HepG2 (cell line): ENCODE measurements around the gene PCGF3. TPM values are rescaled to one million over a fixed set of nuclear protein-coding genes. Genes with fewer than 3 reads are reported as not detected.
A peak's percentile ranks its signal among the peaks of the same experiment; 100 is the strongest.

Source experiments
- BORCS8-MEF2B ChIP-seq: sonication (generic); formaldehyde crosslinking; IDR thresholded peaks from 2 replicates; pipeline ENCODE4 v1.8.0; 2022; ENCODE audit warnings: mild to moderate bottlenecking, missing genetic modification reagents
- CBFB ChIP-seq: sonication (generic); formaldehyde crosslinking; IDR thresholded peaks from 2 replicates; pipeline ENCODE4 v1.4.0; 2020; ENCODE audit warnings: missing genetic modification reagents
- CCDC6 ChIP-seq: sonication (generic); formaldehyde crosslinking; IDR thresholded peaks from 2 replicates; pipeline ENCODE4 v1.8.1; 2022; ENCODE audit warnings: mild to moderate bottlenecking, missing genetic modification reagents, moderate library complexity
- DZIP1 ChIP-seq: sonication (generic); formaldehyde crosslinking; IDR thresholded peaks from 2 replicates; pipeline ENCODE4 v1.5.0; 2020; ENCODE audit warnings: mild to moderate bottlenecking, missing genetic modification reagents
- HOXA9 ChIP-seq: sonication (generic); formaldehyde crosslinking; IDR thresholded peaks from 2 replicates; pipeline ENCODE4 v1.8.1; 2022; ENCODE audit warnings: missing genetic modification reagents, mild to moderate bottlenecking, moderate library complexity, borderline replicate concordance
- KMT2A ChIP-seq: sonication (generic); formaldehyde crosslinking; IDR thresholded peaks from 2 replicates; pipeline ENCODE4 v1.4.0; 2020; ENCODE audit warnings: missing genetic modification reagents
- MAF1 ChIP-seq: sonication (generic); formaldehyde crosslinking; IDR thresholded peaks from 2 replicates; pipeline ENCODE4 v1.5.0; 2020; ENCODE audit warnings: missing genetic modification reagents, borderline replicate concordance
- NPAS2 ChIP-seq: sonication (generic); formaldehyde crosslinking; IDR thresholded peaks from 2 replicates; pipeline ENCODE4 v1.8.0; 2022; ENCODE audit warnings: mild to moderate bottlenecking, missing genetic modification reagents, borderline replicate concordance
- NR1H2 ChIP-seq: sonication (generic); formaldehyde crosslinking; IDR thresholded peaks from 2 replicates; pipeline ENCODE4 v1.8.1; 2022; ENCODE audit warnings: low read depth, missing genetic modification reagents, borderline replicate concordance
- RBM39 ChIP-seq: fragments of 200-400 bp; formaldehyde crosslinking; IDR thresholded peaks from one replicate; pipeline ENCODE4 v1.6.1; 2018; ENCODE audit warnings: antibody characterized with exemption, mild to moderate bottlenecking, low read depth, low read length; ENCODE audit not compliant: poor library complexity, severe bottlenecking
- RFXANK ChIP-seq: IDR thresholded peaks from 2 replicates; pipeline ENCODE4 v1.6.1; 2016
- SMAD9 ChIP-seq: sonication (generic); formaldehyde crosslinking; IDR thresholded peaks from 2 replicates; pipeline ENCODE4 v1.5.1; 2020; ENCODE audit warnings: mild to moderate bottlenecking, missing genetic modification reagents
- SP2 ChIP-seq: sonication (generic); formaldehyde crosslinking; IDR thresholded peaks from 2 replicates; pipeline ENCODE4 v1.5.1; 2020; ENCODE audit warnings: mild to moderate bottlenecking, missing genetic modification reagents
- ZFYVE20 ChIP-seq: sonication (generic); formaldehyde crosslinking; IDR thresholded peaks from 2 replicates; pipeline ENCODE4 v1.8.0; 2023; ENCODE audit warnings: low read depth, mild to moderate bottlenecking, moderate library complexity, missing genetic modification reagents, borderline replicate concordance
- ZKSCAN5 ChIP-seq: sonication (generic); formaldehyde crosslinking; IDR thresholded peaks from 2 replicates; pipeline ENCODE4 v1.5.1; 2020; ENCODE audit warnings: mild to moderate bottlenecking, missing genetic modification reagents
- ZNF225 ChIP-seq: sonication (generic); formaldehyde crosslinking; IDR thresholded peaks from 2 replicates; pipeline ENCODE4 v1.4.0; 2020; ENCODE audit warnings: mild to moderate bottlenecking, missing genetic modification reagents
- ZNF430 ChIP-seq: sonication (generic); formaldehyde crosslinking; IDR thresholded peaks from 2 replicates; pipeline ENCODE4 v1.9.0; 2021; ENCODE audit warnings: mild to moderate bottlenecking, missing genetic modification reagents
- ZNF446 ChIP-seq: sonication (generic); formaldehyde crosslinking; IDR thresholded peaks from 2 replicates; pipeline ENCODE4 v1.5.0; 2020; ENCODE audit warnings: mild to moderate bottlenecking, missing genetic modification reagents
- ZNF510 ChIP-seq: sonication (generic); formaldehyde crosslinking; IDR thresholded peaks from 2 replicates; pipeline ENCODE4 v1.4.0; 2020; ENCODE audit warnings: low read depth, mild to moderate bottlenecking, missing genetic modification reagents
- ZNF562 ChIP-seq: sonication (generic); formaldehyde crosslinking; IDR thresholded peaks from 2 replicates; pipeline ENCODE4 v1.8.0; 2022; ENCODE audit warnings: missing genetic modification reagents, borderline replicate concordance
- ZNF598 ChIP-seq: sonication (generic); formaldehyde crosslinking; IDR thresholded peaks from 2 replicates; pipeline ENCODE4 v1.5.1; 2020; ENCODE audit warnings: mild to moderate bottlenecking, missing genetic modification reagents, borderline replicate concordance
- ZNF761 ChIP-seq: sonication (generic); formaldehyde crosslinking; conservative IDR thresholded peaks from 2 replicates; pipeline ENCODE4 v1.4.0; 2020; ENCODE audit warnings: mild to moderate bottlenecking, missing genetic modification reagents
- ZNF766 ChIP-seq: sonication (generic); formaldehyde crosslinking; IDR thresholded peaks from 2 replicates; pipeline ENCODE4 v1.5.0; 2020; ENCODE audit warnings: missing genetic modification reagents, borderline replicate concordance
- polyA plus RNA-seq, 8 experiments: library from polyadenylated mRNA; depleted of rRNA in 3 of 8; stranded (reverse) in 7 of 8; unstranded in 1 of 8; fragments of >200 nt; fragmentation: Illumina TruSeq in 4 of 8; extraction: Trizol in 4 of 8; gene quantifications; 2 replicates each; pipeline versions ENCODE4 v1.2.1 to v1.2.3, GENCODE V29; 2011 to 2016; ENCODE audit warnings: low read depth in 4 of 8, missing spikeins in 1 of 8, mixed read lengths in 1 of 8; ENCODE audit not compliant: insufficient read depth in 1 of 8
- total RNA-seq, 5 experiments: library from RNA; depleted of rRNA; stranded (reverse); fragments of >200 nt; fragmentation: Illumina TruSeq; extraction: Trizol; gene quantifications; 2 replicates each; pipeline ENCODE4 v1.2.3, GENCODE V29; 2016; ENCODE audit warnings: low read depth in 1 of 5
- TF ChIP-seq, protein P1 (sequence below): sonication (generic); formaldehyde crosslinking; IDR thresholded peaks from 2 replicates; pipeline ENCODE4 v1.5.0; 2020; ENCODE audit warnings: missing genetic modification reagents
- TF ChIP-seq, protein P2 (sequence below): sonication (generic); formaldehyde crosslinking; IDR thresholded peaks from 2 replicates; pipeline ENCODE4 v1.4.0; 2020; ENCODE audit warnings: low read depth, mild to moderate bottlenecking, missing genetic modification reagents

PCGF3 gene
- total and polyA plus RNA-seq, 2 of the 13 experiments (the other 11 are each of a cell fraction or from before 2014, with no cell fraction given) = 28.6 to 66.2 TPM

GRCh38 chr4:781493-782216, 76.0 kb downstream of the PCGF3 start (continued):
- TF ChIP-seq ZNF598 (CRISPR knock-in tag) (no peak), ZNF761 (peak; percentile 68; the same call in 1 of the 2 replicates), DZIP1 (CRISPR knock-in tag) (0 out of 2 replicates have a peak, but pooled peaks have one; percentile 18), ZNF510 (0 out of 2 replicates have a peak, but pooled peaks have one; percentile 0), SP2 (peak; percentile 84), MAF1 (CRISPR knock-in tag) (peak; percentile 58; the same call in 1 of the 2 replicates), ZNF562 (no peak), ZNF225 (CRISPR knock-in tag) (peak; percentile 69; the same call in 1 of the 2 replicates), ZNF446 (no peak), RBM39 (peak; percentile 35), CBFB (peak; percentile 4; the same call in 1 of the 2 replicates), ZNF766 (peak; percentile 46; the same call in 1 of the 2 replicates), HOXA9 (CRISPR knock-in tag) (no peak), ZNF430 (CRISPR knock-in tag) (peak; percentile 89), RFXANK (CRISPR knock-in tag) (peak; percentile 94), CCDC6 (peak; percentile 56; the same call in 1 of the 2 replicates), ZFYVE20 (CRISPR knock-in tag) (no peak), BORCS8-MEF2B (CRISPR knock-in tag) (peak; percentile 81; the same call in 1 of the 2 replicates), ZKSCAN5 (CRISPR knock-in tag) (no peak), SMAD9 (CRISPR knock-in tag) (no peak), NR1H2 (0 out of 2 replicates have a peak, but pooled peaks have one; percentile 76), KMT2A (CRISPR knock-in tag) (peak; percentile 50; the same call in 1 of the 2 replicates), NPAS2 (CRISPR knock-in tag) (no peak)
- TF ChIP-seq, protein P1, sequence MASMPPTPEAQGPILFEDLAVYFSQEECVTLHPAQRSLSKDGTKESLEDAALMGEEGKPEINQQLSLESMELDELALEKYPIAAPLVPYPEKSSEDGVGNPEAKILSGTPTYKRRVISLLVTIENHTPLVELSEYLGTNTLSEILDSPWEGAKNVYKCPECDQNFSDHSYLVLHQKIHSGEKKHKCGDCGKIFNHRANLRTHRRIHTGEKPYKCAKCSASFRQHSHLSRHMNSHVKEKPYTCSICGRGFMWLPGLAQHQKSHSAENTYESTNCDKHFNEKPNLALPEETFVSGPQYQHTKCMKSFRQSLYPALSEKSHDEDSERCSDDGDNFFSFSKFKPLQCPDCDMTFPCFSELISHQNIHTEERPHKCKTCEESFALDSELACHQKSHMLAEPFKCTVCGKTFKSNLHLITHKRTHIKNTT (CRISPR knock-in tag) = no peak
- TF ChIP-seq, protein P2, sequence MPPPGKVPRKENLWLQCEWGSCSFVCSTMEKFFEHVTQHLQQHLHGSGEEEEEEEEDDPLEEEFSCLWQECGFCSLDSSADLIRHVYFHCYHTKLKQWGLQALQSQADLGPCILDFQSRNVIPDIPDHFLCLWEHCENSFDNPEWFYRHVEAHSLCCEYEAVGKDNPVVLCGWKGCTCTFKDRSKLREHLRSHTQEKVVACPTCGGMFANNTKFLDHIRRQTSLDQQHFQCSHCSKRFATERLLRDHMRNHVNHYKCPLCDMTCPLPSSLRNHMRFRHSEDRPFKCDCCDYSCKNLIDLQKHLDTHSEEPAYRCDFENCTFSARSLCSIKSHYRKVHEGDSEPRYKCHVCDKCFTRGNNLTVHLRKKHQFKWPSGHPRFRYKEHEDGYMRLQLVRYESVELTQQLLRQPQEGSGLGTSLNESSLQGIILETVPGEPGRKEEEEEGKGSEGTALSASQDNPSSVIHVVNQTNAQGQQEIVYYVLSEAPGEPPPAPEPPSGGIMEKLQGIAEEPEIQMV = peak; percentile 57; the same call in 1 of the 2 replicates
